Measurements from ENCODE around the gene CFAP74.

Gene CFAP74

GRCh38 chr1:2041887-2042286, 38.3 kb upstream of the CFAP74 start:
- H4K91ac ChIP-seq (ENCODE audit: low read depth, low read length): no peak overlapping the region
- H2BK12ac ChIP-seq (ENCODE audit: low read length): no peak overlapping the region
- peak overlapping the region; percentile 7 for H3K9ac ChIP-seq (ENCODE audit: low read length)
- H3K23ac ChIP-seq (ENCODE audit: low read length): peak overlapping the region; percentile 64
- no peak overlapping the region for H2AK5ac ChIP-seq (ENCODE audit: low read length)
- H3K9me3 ChIP-seq (ENCODE audit: insufficient read depth, low read depth, low read length): peaks cover 4% of the 10 kb centered on the region
- no peak overlapping the region for H2BK5ac ChIP-seq (ENCODE audit: low read depth, low read length, poor library complexity)
- no peak overlapping the region for H3K4me2 ChIP-seq (ENCODE audit: low read length)
- no peaks in the 10 kb centered on the region for H3K79me1 ChIP-seq (ENCODE audit: low read length)
- H3K27ac ChIP-seq (ENCODE audit: low read depth, low read length): no peak overlapping the region
- no peak for DNase-seq
- no peak overlapping the region for H3K18ac ChIP-seq (ENCODE audit: low read length)
- no peaks in the 10 kb centered on the region for H3K79me2 ChIP-seq (ENCODE audit: control insufficient read depth, insufficient read depth, low read length, poor library complexity)
- H3K36me3 ChIP-seq (ENCODE audit: control insufficient read depth in 1 of 2, insufficient read depth in 2 of 2, low read length in 2 of 2): no peaks in the 10 kb centered on the region
- H2BK120ac ChIP-seq (ENCODE audit: insufficient read depth, low read length, poor library complexity): no peak overlapping the region
- no peak overlapping the region for H4K8ac ChIP-seq (ENCODE audit: low read depth, low read length)
- H4K12ac ChIP-seq (ENCODE audit: low read depth, low read length): no peak overlapping the region
- H3K27me3 ChIP-seq (ENCODE audit: insufficient read depth, low read length): no peaks in the 10 kb centered on the region
- H3K4ac ChIP-seq (ENCODE audit: low read depth, low read length): no peak overlapping the region
- H3K4me1 ChIP-seq (ENCODE audit: control insufficient read depth in 1 of 2, insufficient read depth in 2 of 2, low read length in 2 of 2): peaks cover 0 to 2% of the 10 kb centered on the region in 2 experiments
- H3K14ac ChIP-seq (ENCODE audit: low read length): no peak overlapping the region
- no CpG with 5 or more reads among the region's 4 CpGs for WGBS (ENCODE audit: extremely low coverage, insufficient coverage, insufficient read length)
- H2AFZ ChIP-seq (ENCODE audit: insufficient read depth, low read length, poor library complexity): no peak overlapping the region
- peak overlapping the region; percentile 6 for H3K4me3 ChIP-seq (ENCODE audit: low read depth, low read length)

- no peaks in the 10 kb centered on the region for H3K79me2 ChIP-seq (ENCODE audit: control insufficient read depth, insufficient read depth, low read length, poor library complexity)
- DNase-seq: no peak
- no peak overlapping the region for H4K91ac ChIP-seq (ENCODE audit: low read depth, low read length)
- no peaks in the 10 kb centered on the region for H3K79me1 ChIP-seq (ENCODE audit: low read length)
- WGBS (ENCODE audit: extremely low coverage, insufficient coverage, insufficient read length): no CpG with 5 or more reads among the region's 15 CpGs
- H3K4me2 ChIP-seq (ENCODE audit: low read length): no peak overlapping the region
- H3K4ac ChIP-seq (ENCODE audit: low read depth, low read length): no peak overlapping the region
- no peak overlapping the region for H2AK5ac ChIP-seq (ENCODE audit: low read length)
- H3K9ac ChIP-seq (ENCODE audit: low read length): no peak overlapping the region
- no peak overlapping the region for H4K12ac ChIP-seq (ENCODE audit: low read depth, low read length)
- H3K4me3 ChIP-seq (ENCODE audit: low read depth, low read length): no peak overlapping the region
- no peak overlapping the region for H4K8ac ChIP-seq (ENCODE audit: low read depth, low read length)
- no peak overlapping the region for H3K27ac ChIP-seq (ENCODE audit: low read depth, low read length)
- H3K18ac ChIP-seq (ENCODE audit: low read length): no peak overlapping the region
- no peak overlapping the region for H2AFZ ChIP-seq (ENCODE audit: insufficient read depth, low read length, poor library complexity)
- H3K9me3 ChIP-seq (ENCODE audit: insufficient read depth, low read depth, low read length): peaks cover 4% of the 10 kb centered on the region
- H3K27me3 ChIP-seq (ENCODE audit: insufficient read depth, low read length): no peaks in the 10 kb centered on the region
- H2BK5ac ChIP-seq (ENCODE audit: low read depth, low read length, poor library complexity): no peak overlapping the region
- H3K14ac ChIP-seq (ENCODE audit: low read length): no peak overlapping the region
- no peak overlapping the region for H3K23ac ChIP-seq (ENCODE audit: low read length)
- no peak overlapping the region for H2BK120ac ChIP-seq (ENCODE audit: insufficient read depth, low read length, poor library complexity)
- H2BK12ac ChIP-seq (ENCODE audit: low read length): no peak overlapping the region
- peaks cover 0 to 2% of the 10 kb centered on the region in 2 experiments for H3K4me1 ChIP-seq (ENCODE audit: control insufficient read depth in 1 of 2, insufficient read depth in 2 of 2, low read length in 2 of 2)
- H3K36me3 ChIP-seq (ENCODE audit: control insufficient read depth in 1 of 2, insufficient read depth in 2 of 2, low read length in 2 of 2): no peaks in the 10 kb centered on the region
These were observed 37.7 kb upstream of the CFAP74 start for GRCh38 chr1:2041305-2041704.

GRCh38 chr1:2039251-2039650, 35.7 kb upstream of the CFAP74 start:
- Histone ChIP-seq H3K14ac (ENCODE audit: low read length) (no peak overlapping the region), H2BK12ac (ENCODE audit: low read length) (no peak overlapping the region), H3K4ac (ENCODE audit: low read depth, low read length) (no peak overlapping the region), H3K79me2 (ENCODE audit: control insufficient read depth, insufficient read depth, low read length, poor library complexity) (no peaks in the 10 kb centered on the region), H4K91ac (ENCODE audit: low read depth, low read length) (no peak overlapping the region), H2AK5ac (ENCODE audit: low read length) (no peak overlapping the region), H3K36me3 (ENCODE audit: control insufficient read depth in 1 of 2, insufficient read depth in 2 of 2, low read length in 2 of 2) (no peaks in the 10 kb centered on the region), H3K4me3 (ENCODE audit: low read depth, low read length) (no peak overlapping the region), H3K27me3 (ENCODE audit: insufficient read depth, low read length) (no peaks in the 10 kb centered on the region), H4K12ac (ENCODE audit: low read depth, low read length) (no peak overlapping the region), H2BK120ac (ENCODE audit: insufficient read depth, low read length, poor library complexity) (no peak overlapping the region), H3K9me3 (ENCODE audit: insufficient read depth, low read depth, low read length) (peaks cover 4% of the 10 kb centered on the region), H2AFZ (ENCODE audit: insufficient read depth, low read length, poor library complexity) (no peak overlapping the region), H3K18ac (ENCODE audit: low read length) (no peak overlapping the region), H3K4me2 (ENCODE audit: low read length) (no peak overlapping the region), H3K4me1 (ENCODE audit: control insufficient read depth in 1 of 2, insufficient read depth in 2 of 2, low read length in 2 of 2) (no peaks in the 10 kb centered on the region), H3K9ac (ENCODE audit: low read length) (no peak overlapping the region), H3K79me1 (ENCODE audit: low read length) (no peaks in the 10 kb centered on the region), H2BK5ac (ENCODE audit: low read depth, low read length, poor library complexity) (no peak overlapping the region), H4K8ac (ENCODE audit: low read depth, low read length) (no peak overlapping the region), H3K23ac (ENCODE audit: low read length) (no peak overlapping the region), H3K27ac (ENCODE audit: low read depth, low read length) (no peak overlapping the region)
- no CpG with 5 or more reads among the region's 8 CpGs for WGBS (ENCODE audit: extremely low coverage, insufficient coverage, insufficient read length)
- no peak for DNase-seq

- Histone ChIP-seq H3K36me3 (ENCODE audit: control insufficient read depth in 1 of 2, insufficient read depth in 2 of 2, low read length in 2 of 2) (no peaks in the 10 kb centered on the region), H3K4me1 (ENCODE audit: control insufficient read depth in 1 of 2, insufficient read depth in 2 of 2, low read length in 2 of 2) (no peaks in the 10 kb centered on the region), H3K79me1 (ENCODE audit: low read length) (no peaks in the 10 kb centered on the region), H4K8ac (ENCODE audit: low read depth, low read length) (no peak overlapping the region), H3K79me2 (ENCODE audit: control insufficient read depth, insufficient read depth, low read length, poor library complexity) (no peaks in the 10 kb centered on the region), H3K14ac (ENCODE audit: low read length) (no peak overlapping the region), H3K27ac (ENCODE audit: low read depth, low read length) (no peak overlapping the region), H3K4me3 (ENCODE audit: low read depth, low read length) (no peak overlapping the region), H2AFZ (ENCODE audit: insufficient read depth, low read length, poor library complexity) (no peak overlapping the region), H2BK5ac (ENCODE audit: low read depth, low read length, poor library complexity) (no peak overlapping the region), H3K18ac (ENCODE audit: low read length) (no peak overlapping the region), H2AK5ac (ENCODE audit: low read length) (no peak overlapping the region), H4K91ac (ENCODE audit: low read depth, low read length) (no peak overlapping the region), H3K23ac (ENCODE audit: low read length) (no peak overlapping the region), H3K4ac (ENCODE audit: low read depth, low read length) (no peak overlapping the region), H4K12ac (ENCODE audit: low read depth, low read length) (no peak overlapping the region), H2BK12ac (ENCODE audit: low read length) (no peak overlapping the region), H3K9me3 (ENCODE audit: insufficient read depth, low read depth, low read length) (peaks cover 4% of the 10 kb centered on the region), H3K27me3 (ENCODE audit: insufficient read depth, low read length) (no peaks in the 10 kb centered on the region), H2BK120ac (ENCODE audit: insufficient read depth, low read length, poor library complexity) (no peak overlapping the region), H3K9ac (ENCODE audit: low read length) (no peak overlapping the region), H3K4me2 (ENCODE audit: low read length) (no peak overlapping the region)
- WGBS (ENCODE audit: extremely low coverage, insufficient coverage, insufficient read length): no CpG with 5 or more reads among the region's 8 CpGs
- no peak for DNase-seq
These were observed 34.6 kb upstream of the CFAP74 start for GRCh38 chr1:2038229-2038628.

All from trophoblast cell (in vitro differentiated cells and primary cell).